ENCODE results near the gene MID1.

The MID1 gene

DNA sequence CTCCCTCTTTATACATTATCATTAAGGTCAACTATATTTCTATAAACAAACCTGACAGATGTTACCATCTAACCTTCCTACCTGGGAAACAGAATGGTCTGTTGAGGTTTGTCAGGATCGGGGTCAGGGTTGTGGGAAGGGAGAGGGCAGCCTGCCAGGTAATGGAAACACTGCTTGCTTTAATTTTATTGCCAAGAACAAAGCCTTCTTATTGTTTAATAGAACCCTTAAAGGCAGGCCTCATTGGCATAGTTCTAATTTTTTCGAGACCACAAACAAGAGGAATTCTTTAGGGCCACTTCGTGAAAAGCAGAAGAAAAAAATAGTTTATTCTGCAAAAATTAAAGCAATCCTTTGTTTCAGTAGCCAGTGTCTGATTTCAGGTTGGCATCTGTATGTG is 113.2 kb downstream of the MID1 start:
- Mint-ChIP-seq H3K27me3 (no peaks in the 10 kb centered on the region), H3K4me1 (ENCODE audit: low read depth in 2 of 2) (no peaks in the 10 kb centered on the region), H3K27ac (no peak overlapping the region), H3K9me3 (no peaks in the 10 kb centered on the region), H3K4me3 (no peak overlapping the region), H3K36me3 (ENCODE audit: insufficient read depth) (no peaks in the 10 kb centered on the region)
- ATAC-seq (replicated peaks) (no peak), DNase-seq (no peak)

DNA sequence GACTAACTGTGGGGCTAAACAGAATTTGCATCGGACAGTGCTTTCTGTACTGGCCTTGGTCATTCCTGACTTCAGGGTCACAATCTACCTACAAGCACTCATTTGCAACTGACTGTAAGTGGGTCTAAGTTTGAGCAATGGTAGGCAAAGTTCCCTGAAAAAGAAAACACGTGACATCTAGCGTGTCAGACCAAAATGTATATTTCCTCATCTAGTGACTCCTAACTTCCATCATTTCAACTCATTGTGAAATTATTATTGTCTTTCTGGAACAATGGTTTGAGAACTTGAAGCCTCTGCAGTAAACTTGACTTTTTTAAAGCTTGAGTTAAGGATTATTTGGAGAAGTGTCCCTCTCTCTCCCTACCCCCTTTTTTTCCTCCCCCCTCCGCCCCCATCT is 113.6 kb downstream of the MID1 start:
- Mint-ChIP-seq H3K4me3 (no peak overlapping the region), H3K27ac (no peak overlapping the region), H3K9me3 (no peaks in the 10 kb centered on the region), H3K27me3 (no peaks in the 10 kb centered on the region), H3K4me1 (ENCODE audit: low read depth in 2 of 2) (no peaks in the 10 kb centered on the region), H3K36me3 (ENCODE audit: insufficient read depth) (no peaks in the 10 kb centered on the region)
- no peak for DNase-seq
- ATAC-seq (replicated peaks), result no peak

DNA sequence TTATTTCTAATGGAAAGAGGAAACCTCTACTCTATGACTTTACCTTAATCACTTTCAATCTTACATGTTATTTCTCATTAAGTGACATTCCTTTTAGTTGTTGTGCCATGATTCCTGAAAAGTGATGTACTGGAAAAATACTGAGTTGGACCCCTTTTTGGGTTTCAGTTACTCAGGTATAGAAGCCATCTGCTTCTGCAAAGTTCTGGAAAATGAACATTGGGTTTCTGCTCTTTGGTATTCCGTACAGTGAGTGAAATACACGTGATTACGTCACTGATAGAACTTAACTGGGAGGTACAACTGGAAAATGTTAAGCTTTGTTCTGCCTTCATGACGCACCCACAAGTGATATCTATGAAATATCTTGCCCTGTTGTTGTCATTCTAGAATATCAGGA is 114.7 kb downstream of the MID1 start:
- no peaks in the 10 kb centered on the region for H3K36me3 Mint-ChIP-seq (ENCODE audit: insufficient read depth)
- H3K27ac Mint-ChIP-seq, result no peak overlapping the region
- no peaks in the 10 kb centered on the region for H3K9me3 Mint-ChIP-seq
- no peak for DNase-seq
- no peaks in the 10 kb centered on the region for H3K27me3 Mint-ChIP-seq
- H3K4me3 Mint-ChIP-seq, result no peak overlapping the region
- H3K4me1 Mint-ChIP-seq (ENCODE audit: low read depth in 2 of 2), result no peaks in the 10 kb centered on the region
- no peak for ATAC-seq (replicated peaks)

GRCh38 chrX:10502961-10503360 is 117.4 kb downstream of the MID1 start:
- H3K36me3 Mint-ChIP-seq (ENCODE audit: insufficient read depth), result no peaks in the 10 kb centered on the region
- no peak overlapping the region for H3K4me3 Mint-ChIP-seq
- ATAC-seq (replicated peaks) (no peak), DNase-seq (no peak)
- H3K27me3 Mint-ChIP-seq, result no peaks in the 10 kb centered on the region
- no peak overlapping the region for H3K27ac Mint-ChIP-seq
- no peaks in the 10 kb centered on the region for H3K9me3 Mint-ChIP-seq
- no peaks in the 10 kb centered on the region for H3K4me1 Mint-ChIP-seq (ENCODE audit: low read depth in 2 of 2)

- ATAC-seq (replicated peaks), result no peak
- Mint-ChIP-seq H3K4me3 (no peak overlapping the region), H3K36me3 (ENCODE audit: insufficient read depth) (no peaks in the 10 kb centered on the region), H3K9me3 (no peaks in the 10 kb centered on the region), H3K4me1 (ENCODE audit: low read depth in 2 of 2) (no peaks in the 10 kb centered on the region), H3K27me3 (no peaks in the 10 kb centered on the region), H3K27ac (no peak overlapping the region)
- DNase-seq, result no peak
Observed at GRCh38 chrX:10501611-10502010, 118.8 kb downstream of the MID1 start.

DNA sequence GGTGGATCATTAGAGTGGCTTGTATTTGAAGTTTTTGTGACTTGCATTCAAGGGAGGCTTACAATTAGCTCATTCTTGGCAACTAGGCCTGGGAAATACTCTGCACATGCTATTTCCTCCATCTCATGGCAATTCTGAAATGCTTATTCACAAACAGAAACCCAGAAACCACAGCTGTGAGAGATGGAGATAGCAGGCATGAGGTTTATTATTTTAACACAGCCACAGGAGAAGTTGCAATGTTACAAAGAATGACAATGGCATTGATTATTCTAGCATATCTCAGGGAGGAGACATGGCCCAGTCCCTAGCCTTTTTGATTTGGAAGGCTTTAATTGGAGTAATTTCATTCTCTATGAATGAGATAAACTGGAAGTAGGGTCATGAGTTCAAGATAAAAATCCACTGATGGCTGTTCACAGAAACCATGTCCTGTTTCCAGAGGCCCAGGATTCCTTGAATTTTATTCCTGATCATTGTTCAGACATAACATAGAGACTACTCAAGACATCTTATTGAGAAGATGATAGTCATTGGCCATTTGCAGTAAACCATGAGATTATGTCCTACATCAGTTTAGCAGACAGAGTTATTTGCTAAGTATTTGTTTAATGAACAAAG is 123.9 kb downstream of the MID1 start:
- Mint-ChIP-seq H3K4me1 (ENCODE audit: low read depth in 2 of 2) (no peaks in the 10 kb centered on the region), H3K27me3 (no peaks in the 10 kb centered on the region), H3K27ac (no peak overlapping the region), H3K36me3 (ENCODE audit: insufficient read depth) (peaks cover 3% of the 10 kb centered on the region), H3K9me3 (no peaks in the 10 kb centered on the region), H3K4me3 (no peak overlapping the region)
- no peak for ATAC-seq (replicated peaks)
- DNase-seq, result no peak

GRCh38 chrX:10495677-10496076 is 124.7 kb downstream of the MID1 start:
- H3K9me3 Mint-ChIP-seq, result no peaks in the 10 kb centered on the region
- no peaks in the 10 kb centered on the region for H3K4me1 Mint-ChIP-seq (ENCODE audit: low read depth in 2 of 2)
- no peak overlapping the region for H3K27ac Mint-ChIP-seq
- H3K27me3 Mint-ChIP-seq, result no peaks in the 10 kb centered on the region
- H3K36me3 Mint-ChIP-seq (ENCODE audit: insufficient read depth), result peaks cover 3% of the 10 kb centered on the region
- DNase-seq, result no peak
- ATAC-seq (replicated peaks), result no peak
- H3K4me3 Mint-ChIP-seq, result no peak overlapping the region

GRCh38 chrX:10492250-10492649 is 128.1 kb downstream of the MID1 start:
- H3K4me1 Mint-ChIP-seq (ENCODE audit: low read depth in 2 of 2), result no peaks in the 10 kb centered on the region
- no peak for ATAC-seq (replicated peaks)

GRCh38 chrX:10486373-10486772 is 134.0 kb downstream of the MID1 start:
- no peaks in the 10 kb centered on the region for H3K27me3 Mint-ChIP-seq
- no peaks in the 10 kb centered on the region for H3K4me1 Mint-ChIP-seq (ENCODE audit: low read depth in 2 of 2)
- ATAC-seq (replicated peaks) (no peak), DNase-seq (no peak)
- no peaks in the 10 kb centered on the region for H3K36me3 Mint-ChIP-seq (ENCODE audit: insufficient read depth)
- no peak overlapping the region for H3K27ac Mint-ChIP-seq
- H3K9me3 Mint-ChIP-seq, result no peaks in the 10 kb centered on the region
- no peak overlapping the region for H3K4me3 Mint-ChIP-seq

More at GRCh38 chrX:10492250-10492649, 128.1 kb downstream of the MID1 start:
- Mint-ChIP-seq H3K27me3 (no peaks in the 10 kb centered on the region), H3K9me3 (no peaks in the 10 kb centered on the region), H3K36me3 (ENCODE audit: insufficient read depth) (peaks cover 3% of the 10 kb centered on the region), H3K27ac (no peak overlapping the region), H3K4me3 (no peak overlapping the region)
- no peak for DNase-seq

GRCh38 chrX:10485326-10485725 is 135.1 kb downstream of the MID1 start:
- no peak overlapping the region for H3K27ac Mint-ChIP-seq
- ATAC-seq (replicated peaks), result no peak
- no peaks in the 10 kb centered on the region for H3K36me3 Mint-ChIP-seq (ENCODE audit: insufficient read depth)
- H3K27me3 Mint-ChIP-seq, result no peaks in the 10 kb centered on the region
- H3K9me3 Mint-ChIP-seq, result no peaks in the 10 kb centered on the region
- DNase-seq, result no peak
- no peaks in the 10 kb centered on the region for H3K4me1 Mint-ChIP-seq (ENCODE audit: low read depth in 2 of 2)
- H3K4me3 Mint-ChIP-seq, result no peak overlapping the region

DNA sequence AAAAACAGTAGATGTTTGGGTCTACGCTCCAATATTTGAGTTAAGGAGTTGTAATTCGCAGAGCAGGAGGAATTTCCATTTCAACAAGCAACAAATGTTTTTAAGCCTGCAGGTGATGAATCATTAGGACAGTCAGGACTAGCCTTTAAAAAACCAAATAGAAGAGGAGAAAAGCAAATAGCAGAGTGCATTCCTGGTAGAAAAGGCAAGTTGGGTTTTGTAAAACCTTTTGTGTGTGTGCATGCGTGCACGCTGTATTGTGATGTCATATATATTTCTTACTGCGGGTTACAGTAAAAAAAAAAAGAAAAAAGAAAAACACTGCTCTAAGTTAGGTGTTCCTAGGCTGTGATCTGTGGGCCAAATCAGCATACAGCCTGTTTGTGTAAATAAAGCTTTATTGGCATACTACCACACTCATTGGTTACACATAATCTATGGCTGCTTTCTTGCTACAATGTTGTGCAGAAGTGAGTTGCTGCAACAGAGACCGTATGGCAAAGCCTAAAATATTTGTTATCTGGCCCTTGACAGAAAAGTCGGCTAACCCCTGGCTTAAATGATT is 135.6 kb downstream of the MID1 start:
- H3K4me3 Mint-ChIP-seq, result no peak overlapping the region
- no peaks in the 10 kb centered on the region for H3K27me3 Mint-ChIP-seq
- DNase-seq, result no peak
- no peaks in the 10 kb centered on the region for H3K36me3 Mint-ChIP-seq (ENCODE audit: insufficient read depth)
- no peaks in the 10 kb centered on the region for H3K9me3 Mint-ChIP-seq
- no peak overlapping the region for H3K27ac Mint-ChIP-seq
- ATAC-seq (replicated peaks), result no peak
- no peaks in the 10 kb centered on the region for H3K4me1 Mint-ChIP-seq (ENCODE audit: low read depth in 2 of 2)

GRCh38 chrX:10483191-10483831 is 137.1 kb downstream of the MID1 start:
- no peak overlapping the region for H3K4me3 Mint-ChIP-seq
- H3K27me3 Mint-ChIP-seq, result no peaks in the 10 kb centered on the region
- DNase-seq (no peak), ATAC-seq (replicated peaks) (no peak)
- H3K27ac Mint-ChIP-seq, result no peak overlapping the region
- H3K4me1 Mint-ChIP-seq (ENCODE audit: low read depth in 2 of 2), result no peaks in the 10 kb centered on the region
- H3K36me3 Mint-ChIP-seq (ENCODE audit: insufficient read depth), result no peaks in the 10 kb centered on the region
- H3K9me3 Mint-ChIP-seq, result no peaks in the 10 kb centered on the region

DNA sequence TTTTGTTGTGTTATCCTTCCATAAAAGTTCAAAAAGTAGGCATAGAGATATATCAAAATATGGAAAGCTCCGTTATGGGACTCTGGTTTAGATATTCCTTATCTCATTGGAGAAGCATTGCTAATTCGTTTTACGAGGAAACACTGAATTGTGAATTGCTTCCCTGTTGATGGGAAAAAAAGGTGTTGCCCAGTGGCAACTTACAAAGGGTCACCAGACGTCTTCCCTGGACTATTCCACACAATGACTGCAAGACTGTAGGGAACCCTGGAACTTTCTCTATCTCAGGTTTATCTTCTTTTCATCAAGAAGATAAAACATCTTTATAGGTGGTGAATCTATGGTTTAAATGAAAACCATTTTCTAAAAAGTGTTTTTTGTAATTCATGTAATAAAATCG is 137.7 kb downstream of the MID1 start:
- no peaks in the 10 kb centered on the region for H3K4me1 Mint-ChIP-seq (ENCODE audit: low read depth in 2 of 2)
- no peak overlapping the region for H3K4me3 Mint-ChIP-seq

DNA sequence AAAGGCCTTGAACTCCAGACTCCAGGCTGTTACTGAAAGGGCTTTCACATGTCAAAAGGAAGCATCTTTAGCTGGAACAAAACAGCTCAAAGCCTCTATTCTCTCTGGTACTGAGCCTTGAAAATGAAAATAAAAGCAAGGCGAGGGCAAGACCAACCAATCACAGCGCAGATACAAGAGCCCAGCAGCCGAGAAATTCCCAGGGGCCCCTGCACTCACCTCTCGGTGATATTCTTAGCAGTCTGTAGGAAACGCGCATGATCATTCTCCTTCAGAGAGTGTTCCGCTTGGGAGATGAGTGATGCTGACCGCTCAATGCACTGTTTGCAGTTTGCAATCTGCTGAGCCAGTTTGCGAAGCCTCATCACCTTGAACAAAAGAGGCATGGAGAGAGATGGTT is 138.1 kb downstream of the MID1 start:
- Mint-ChIP-seq H3K4me1 (ENCODE audit: low read depth in 2 of 2) (no peaks in the 10 kb centered on the region), H3K9me3 (no peaks in the 10 kb centered on the region), H3K36me3 (ENCODE audit: insufficient read depth) (no peaks in the 10 kb centered on the region), H3K27me3 (no peaks in the 10 kb centered on the region), H3K27ac (no peak overlapping the region), H3K4me3 (no peak overlapping the region)
- DNase-seq (no peak), ATAC-seq (replicated peaks) (no peak)

More for the DNA sequence above, 137.7 kb downstream of the MID1 start:
- DNase-seq (no peak), ATAC-seq (replicated peaks) (no peak)
- H3K9me3 Mint-ChIP-seq, result no peaks in the 10 kb centered on the region
- H3K27ac Mint-ChIP-seq, result no peak overlapping the region
- no peaks in the 10 kb centered on the region for H3K36me3 Mint-ChIP-seq (ENCODE audit: insufficient read depth)
- H3K27me3 Mint-ChIP-seq, result no peaks in the 10 kb centered on the region

Data from effector memory CD8-positive, alpha-beta T cell (primary cell).